Lower leg skin (tissue), 4 donors: ENCODE data around the gene NEB. TPM values are rescaled to one million over a fixed set of nuclear protein-coding genes. Genes with fewer than 3 reads are reported as not detected.

Experiments used
- DNase-seq, 2 donors: peaks; one replicate each; pipeline ENCODE4 v3.0.0-alpha.2; 2019; ENCODE audit warnings: low spot score in 2 of 2
- H3K4me3 ChIP-seq: fragments of 200-600 bp; sonication (generic); 2 replicates; pipeline ENCODE4 v1.5.1; 2017; ENCODE audit warnings: mild to moderate bottlenecking, low read depth; ENCODE audit not compliant: poor library complexity, severe bottlenecking
- POLR2A ChIP-seq, 2 donors: fragments of 450-650 bp; IDR thresholded peaks; one replicate each; pipeline ENCODE4 v1.6.1; 2016 to 2017; ENCODE audit warnings: antibody characterized with exemption in 2 of 2, mild to moderate bottlenecking in 1 of 2, moderate library complexity in 1 of 2
- WGBS, 2 donors: methylation state at CpG; one replicate each; pipeline ENCODE4 v1.1.5; 2018; 5-methylcytosine and 5-hydroxymethylcytosine counted together
- intact Hi-C: fragments of 100-400 bp; cut with DNase I; formaldehyde crosslinking; loops from one replicate; pipeline ENCODE4 v1.15.0; 2023; ENCODE audit warnings: low total_unique reads
- total RNA-seq, 4 donors: library from RNA; depleted of rRNA; stranded (reverse); fragments of >200 nt; gene quantifications; one replicate each; pipeline ENCODE4 v1.1.0, GENCODE V29; 2016
- TF ChIP-seq, protein P1 (sequence below), 3 donors: fragments of 450-650 bp; IDR thresholded peaks; one replicate each; pipeline ENCODE4 v1.5.1; 2016; ENCODE audit warnings: antibody characterized with exemption in 3 of 3, mild to moderate bottlenecking in 3 of 3, moderate library complexity in 2 of 3

Gene NEB
- total RNA-seq, 4 donors from 2014 or later = 4.7 to 15.6 (median 6.9) TPM

DNA sequence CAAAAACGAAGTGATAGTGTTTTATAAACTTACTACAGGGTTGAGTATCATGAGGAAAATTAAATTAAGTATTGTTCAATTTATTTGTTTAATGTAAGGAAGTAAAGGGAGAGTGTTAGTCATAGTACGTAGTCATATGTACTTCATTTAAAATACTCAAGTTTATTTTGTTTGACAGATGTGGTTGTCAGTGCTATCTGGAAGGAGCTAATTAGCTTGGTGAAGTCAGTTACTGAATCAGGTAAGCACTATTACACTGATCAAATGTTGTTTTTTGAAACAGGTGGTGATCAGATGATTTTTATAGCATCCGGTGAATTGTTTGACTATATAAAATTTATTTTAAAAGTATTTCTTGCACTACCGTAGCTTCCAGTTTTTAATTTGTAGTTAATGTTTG, 295.8 kb downstream of the NEB start:
- no peak for DNase-seq
- H3K4me3 ChIP-seq = no peak overlapping the region
- intact Hi-C loops = no loop called here
- TF ChIP-seq, protein P1, sequence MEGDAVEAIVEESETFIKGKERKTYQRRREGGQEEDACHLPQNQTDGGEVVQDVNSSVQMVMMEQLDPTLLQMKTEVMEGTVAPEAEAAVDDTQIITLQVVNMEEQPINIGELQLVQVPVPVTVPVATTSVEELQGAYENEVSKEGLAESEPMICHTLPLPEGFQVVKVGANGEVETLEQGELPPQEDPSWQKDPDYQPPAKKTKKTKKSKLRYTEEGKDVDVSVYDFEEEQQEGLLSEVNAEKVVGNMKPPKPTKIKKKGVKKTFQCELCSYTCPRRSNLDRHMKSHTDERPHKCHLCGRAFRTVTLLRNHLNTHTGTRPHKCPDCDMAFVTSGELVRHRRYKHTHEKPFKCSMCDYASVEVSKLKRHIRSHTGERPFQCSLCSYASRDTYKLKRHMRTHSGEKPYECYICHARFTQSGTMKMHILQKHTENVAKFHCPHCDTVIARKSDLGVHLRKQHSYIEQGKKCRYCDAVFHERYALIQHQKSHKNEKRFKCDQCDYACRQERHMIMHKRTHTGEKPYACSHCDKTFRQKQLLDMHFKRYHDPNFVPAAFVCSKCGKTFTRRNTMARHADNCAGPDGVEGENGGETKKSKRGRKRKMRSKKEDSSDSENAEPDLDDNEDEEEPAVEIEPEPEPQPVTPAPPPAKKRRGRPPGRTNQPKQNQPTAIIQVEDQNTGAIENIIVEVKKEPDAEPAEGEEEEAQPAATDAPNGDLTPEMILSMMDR (IDR thresholded peaks at IDR 0.05) = no peak
- no peak for TF ChIP-seq POLR2A (IDR thresholded peaks at IDR 0.05)
- 89 to 91% methylated on average over 4 of the region's 4 CpGs for WGBS, 2 donors

DNA sequence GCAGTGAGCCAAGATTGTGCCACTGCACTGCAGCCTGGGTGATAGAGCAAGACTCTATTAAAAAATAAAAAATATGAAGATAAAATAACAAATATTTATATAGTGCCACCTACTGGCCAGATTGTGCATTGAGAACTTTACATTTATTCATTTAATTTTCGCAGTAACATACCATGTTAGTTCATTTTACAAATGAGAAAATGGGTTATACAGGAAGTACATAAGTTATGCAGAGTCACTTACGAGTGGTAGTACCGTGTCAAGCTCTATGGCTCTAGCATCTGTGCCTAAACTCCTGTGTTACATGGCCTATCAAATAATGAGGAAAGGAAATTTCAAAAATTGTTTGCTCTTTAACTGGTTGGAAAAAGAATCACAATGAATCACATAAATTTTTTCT, 296.6 kb downstream of the NEB start:
- DNase-seq = no peak
- intact Hi-C loops = no loop called here
- whole genome bisulfite sequencing, 2 donors = 40 to 42% methylated on average over 3 of the region's 3 CpGs
- no peak for TF ChIP-seq POLR2A (IDR thresholded peaks at IDR 0.05)
- TF ChIP-seq, protein P1 (IDR thresholded peaks at IDR 0.05) = no peak
- no peak overlapping the region for H3K4me3 ChIP-seq

Other genes starting within 250 kb of the NEB start
- 100 to 1,000 TPM in 3 of 4 donors, 10 to 100 TPM in 1; 77.7 to 161 (median 128) TPM for gene ARL5A, start 93.9 kb upstream of the NEB start, total RNA-seq